GM08714 (cell line): ENCODE results near the gene BAIAP2.
"Not testable (repeated sequence)": the region's sequence is repeated elsewhere in the genome, so short reads cannot be mapped to it uniquely, and the experiment has no call there.

Source experiments
- H3K4me3 ChIP-seq: fragments of 200-500 bp; sonication (Bioruptor generic); 2 replicates; pipeline ENCODE4 v1.5.1; 2014; ENCODE audit warnings: mild to moderate bottlenecking, low read length, inconsistent platforms
- ZNF274 ChIP-seq: IDR thresholded peaks from 2 replicates; pipeline ENCODE4 v1.6.1; 2012; ENCODE audit warnings: mild to moderate bottlenecking, low read depth, low read length

The BAIAP2 gene

GRCh38 chr17:81066072-81066471 lies 31.1 kb downstream of the BAIAP2 start:
- no peak for TF ChIP-seq ZNF274
- no peak overlapping the region for H3K4me3 ChIP-seq

GRCh38 chr17:81066771-81067315 lies 31.9 kb downstream of the BAIAP2 start:
- no peak overlapping the region for H3K4me3 ChIP-seq
- no peak for TF ChIP-seq ZNF274

- H3K4me3 ChIP-seq: no peak overlapping the region
- no peak for TF ChIP-seq ZNF274
These were observed 32.5 kb downstream of the BAIAP2 start for GRCh38 chr17:81067391-81067811.

- TF ChIP-seq ZNF274: no peak
- no peak overlapping the region for H3K4me3 ChIP-seq
These were observed 33.6 kb downstream of the BAIAP2 start for GRCh38 chr17:81068411-81069134.

GRCh38 chr17:81069135-81069645 lies 34.2 kb downstream of the BAIAP2 start:
- no peak overlapping the region for H3K4me3 ChIP-seq
- TF ChIP-seq ZNF274: no peak

- no peak overlapping the region for H3K4me3 ChIP-seq
- no peak for TF ChIP-seq ZNF274
These were observed 35.7 kb downstream of the BAIAP2 start for GRCh38 chr17:81070541-81071246.

GRCh38 chr17:81071761-81072741 lies 37.1 kb downstream of the BAIAP2 start:
- H3K4me3 ChIP-seq: no peak overlapping the region
- TF ChIP-seq ZNF274: no peak

GRCh38 chr17:81073967-81074839 lies 39.3 kb downstream of the BAIAP2 start:
- H3K4me3 ChIP-seq: no peak overlapping the region
- TF ChIP-seq ZNF274: no peak

GRCh38 chr17:81074875-81075274 lies 39.9 kb downstream of the BAIAP2 start:
- TF ChIP-seq ZNF274: no peak
- no peak overlapping the region for H3K4me3 ChIP-seq

- H3K4me3 ChIP-seq: no peak overlapping the region
- no peak for TF ChIP-seq ZNF274
These were observed 40.4 kb downstream of the BAIAP2 start for GRCh38 chr17:81075307-81075706.

- TF ChIP-seq ZNF274: no peak
- no peak overlapping the region for H3K4me3 ChIP-seq
These were observed 41.3 kb downstream of the BAIAP2 start for GRCh38 chr17:81076141-81076679.

GRCh38 chr17:81078026-81078913 lies 43.3 kb downstream of the BAIAP2 start:
- H3K4me3 ChIP-seq: not testable (repeated sequence)

GRCh38 chr17:81080019-81080418 lies 45.1 kb downstream of the BAIAP2 start:
- H3K4me3 ChIP-seq: no peak overlapping the region
- no peak for TF ChIP-seq ZNF274
